Measurements from ENCODE around the gene VRK3.

GRCh38 chr19:49973987-49974386 is 51.2 kb downstream of the VRK3 start:
- TF ChIP-seq EZH2 (IDR thresholded peaks at IDR 0.05; ENCODE audit: borderline replicate concordance, insufficient read depth, low read length, poor library complexity, severe bottlenecking) (no peak), SMC3 (conservative IDR thresholded peaks at IDR 0.05; ENCODE audit: poor library complexity) (no peak), CTCF (IDR thresholded peaks at IDR 0.05; ENCODE audit: poor library complexity, severe bottlenecking) (no peak), RAD21 (conservative IDR thresholded peaks at IDR 0.05) (no peak), POLR2AphosphoS5 (IDR thresholded peaks at IDR 0.05) (no peak), REST (IDR thresholded peaks at IDR 0.05; ENCODE audit: borderline replicate concordance) (no peak), TAF1 (IDR thresholded peaks at IDR 0.05; ENCODE audit: low read depth) (no peak), EP300 (conservative IDR thresholded peaks at IDR 0.05; ENCODE audit: poor library complexity, severe bottlenecking) (no peak), MXI1 (conservative IDR thresholded peaks at IDR 0.05; ENCODE audit: poor library complexity, severe bottlenecking) (no peak)

Measured in neural cell (in vitro differentiated cells).